ENCODE results near the gene FIZ1. TPM values are rescaled to one million over a fixed set of nuclear protein-coding genes. Genes with fewer than 3 reads are reported as not detected.
A peak's percentile ranks its signal among the peaks of the same experiment; 100 is the strongest.

Gene FIZ1
- total and polyA plus RNA-seq, 2 experiments from 2014 or later: 5.4 to 10.1 TPM

DNA sequence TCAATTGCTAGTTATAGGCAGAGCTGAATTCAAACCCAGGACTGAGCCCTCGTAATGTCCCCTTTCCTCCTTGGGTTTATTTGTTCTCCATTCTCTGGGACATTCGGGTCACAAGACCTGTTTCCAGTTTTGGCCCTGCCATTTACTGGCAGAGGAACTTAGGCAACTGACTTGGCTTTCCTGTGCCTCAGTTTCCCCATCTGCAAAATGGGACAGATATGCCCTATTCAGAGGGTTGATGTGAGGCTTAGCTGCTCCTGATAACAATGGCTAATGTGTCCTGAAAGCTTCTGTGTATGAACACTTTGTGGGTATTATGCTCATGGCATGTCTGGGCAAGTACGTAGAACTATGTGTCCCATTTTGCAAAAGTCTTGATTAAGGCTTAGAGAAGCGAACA, 1.8 kb upstream of the FIZ1 start:
- H3F3A ChIP-seq (replicated peaks; ENCODE audit: low read depth): peaks cover 20% of the 10 kb centered on the region
- no peak overlapping the region for H2AFZ ChIP-seq
- TF ChIP-seq, protein P1, sequence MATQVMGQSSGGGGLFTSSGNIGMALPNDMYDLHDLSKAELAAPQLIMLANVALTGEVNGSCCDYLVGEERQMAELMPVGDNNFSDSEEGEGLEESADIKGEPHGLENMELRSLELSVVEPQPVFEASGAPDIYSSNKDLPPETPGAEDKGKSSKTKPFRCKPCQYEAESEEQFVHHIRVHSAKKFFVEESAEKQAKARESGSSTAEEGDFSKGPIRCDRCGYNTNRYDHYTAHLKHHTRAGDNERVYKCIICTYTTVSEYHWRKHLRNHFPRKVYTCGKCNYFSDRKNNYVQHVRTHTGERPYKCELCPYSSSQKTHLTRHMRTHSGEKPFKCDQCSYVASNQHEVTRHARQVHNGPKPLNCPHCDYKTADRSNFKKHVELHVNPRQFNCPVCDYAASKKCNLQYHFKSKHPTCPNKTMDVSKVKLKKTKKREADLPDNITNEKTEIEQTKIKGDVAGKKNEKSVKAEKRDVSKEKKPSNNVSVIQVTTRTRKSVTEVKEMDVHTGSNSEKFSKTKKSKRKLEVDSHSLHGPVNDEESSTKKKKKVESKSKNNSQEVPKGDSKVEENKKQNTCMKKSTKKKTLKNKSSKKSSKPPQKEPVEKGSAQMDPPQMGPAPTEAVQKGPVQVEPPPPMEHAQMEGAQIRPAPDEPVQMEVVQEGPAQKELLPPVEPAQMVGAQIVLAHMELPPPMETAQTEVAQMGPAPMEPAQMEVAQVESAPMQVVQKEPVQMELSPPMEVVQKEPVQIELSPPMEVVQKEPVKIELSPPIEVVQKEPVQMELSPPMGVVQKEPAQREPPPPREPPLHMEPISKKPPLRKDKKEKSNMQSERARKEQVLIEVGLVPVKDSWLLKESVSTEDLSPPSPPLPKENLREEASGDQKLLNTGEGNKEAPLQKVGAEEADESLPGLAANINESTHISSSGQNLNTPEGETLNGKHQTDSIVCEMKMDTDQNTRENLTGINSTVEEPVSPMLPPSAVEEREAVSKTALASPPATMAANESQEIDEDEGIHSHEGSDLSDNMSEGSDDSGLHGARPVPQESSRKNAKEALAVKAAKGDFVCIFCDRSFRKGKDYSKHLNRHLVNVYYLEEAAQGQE (IDR thresholded peaks at IDR 0.05; ENCODE audit: unreplicated experiment): no peak
- TF ChIP-seq, protein P2, sequence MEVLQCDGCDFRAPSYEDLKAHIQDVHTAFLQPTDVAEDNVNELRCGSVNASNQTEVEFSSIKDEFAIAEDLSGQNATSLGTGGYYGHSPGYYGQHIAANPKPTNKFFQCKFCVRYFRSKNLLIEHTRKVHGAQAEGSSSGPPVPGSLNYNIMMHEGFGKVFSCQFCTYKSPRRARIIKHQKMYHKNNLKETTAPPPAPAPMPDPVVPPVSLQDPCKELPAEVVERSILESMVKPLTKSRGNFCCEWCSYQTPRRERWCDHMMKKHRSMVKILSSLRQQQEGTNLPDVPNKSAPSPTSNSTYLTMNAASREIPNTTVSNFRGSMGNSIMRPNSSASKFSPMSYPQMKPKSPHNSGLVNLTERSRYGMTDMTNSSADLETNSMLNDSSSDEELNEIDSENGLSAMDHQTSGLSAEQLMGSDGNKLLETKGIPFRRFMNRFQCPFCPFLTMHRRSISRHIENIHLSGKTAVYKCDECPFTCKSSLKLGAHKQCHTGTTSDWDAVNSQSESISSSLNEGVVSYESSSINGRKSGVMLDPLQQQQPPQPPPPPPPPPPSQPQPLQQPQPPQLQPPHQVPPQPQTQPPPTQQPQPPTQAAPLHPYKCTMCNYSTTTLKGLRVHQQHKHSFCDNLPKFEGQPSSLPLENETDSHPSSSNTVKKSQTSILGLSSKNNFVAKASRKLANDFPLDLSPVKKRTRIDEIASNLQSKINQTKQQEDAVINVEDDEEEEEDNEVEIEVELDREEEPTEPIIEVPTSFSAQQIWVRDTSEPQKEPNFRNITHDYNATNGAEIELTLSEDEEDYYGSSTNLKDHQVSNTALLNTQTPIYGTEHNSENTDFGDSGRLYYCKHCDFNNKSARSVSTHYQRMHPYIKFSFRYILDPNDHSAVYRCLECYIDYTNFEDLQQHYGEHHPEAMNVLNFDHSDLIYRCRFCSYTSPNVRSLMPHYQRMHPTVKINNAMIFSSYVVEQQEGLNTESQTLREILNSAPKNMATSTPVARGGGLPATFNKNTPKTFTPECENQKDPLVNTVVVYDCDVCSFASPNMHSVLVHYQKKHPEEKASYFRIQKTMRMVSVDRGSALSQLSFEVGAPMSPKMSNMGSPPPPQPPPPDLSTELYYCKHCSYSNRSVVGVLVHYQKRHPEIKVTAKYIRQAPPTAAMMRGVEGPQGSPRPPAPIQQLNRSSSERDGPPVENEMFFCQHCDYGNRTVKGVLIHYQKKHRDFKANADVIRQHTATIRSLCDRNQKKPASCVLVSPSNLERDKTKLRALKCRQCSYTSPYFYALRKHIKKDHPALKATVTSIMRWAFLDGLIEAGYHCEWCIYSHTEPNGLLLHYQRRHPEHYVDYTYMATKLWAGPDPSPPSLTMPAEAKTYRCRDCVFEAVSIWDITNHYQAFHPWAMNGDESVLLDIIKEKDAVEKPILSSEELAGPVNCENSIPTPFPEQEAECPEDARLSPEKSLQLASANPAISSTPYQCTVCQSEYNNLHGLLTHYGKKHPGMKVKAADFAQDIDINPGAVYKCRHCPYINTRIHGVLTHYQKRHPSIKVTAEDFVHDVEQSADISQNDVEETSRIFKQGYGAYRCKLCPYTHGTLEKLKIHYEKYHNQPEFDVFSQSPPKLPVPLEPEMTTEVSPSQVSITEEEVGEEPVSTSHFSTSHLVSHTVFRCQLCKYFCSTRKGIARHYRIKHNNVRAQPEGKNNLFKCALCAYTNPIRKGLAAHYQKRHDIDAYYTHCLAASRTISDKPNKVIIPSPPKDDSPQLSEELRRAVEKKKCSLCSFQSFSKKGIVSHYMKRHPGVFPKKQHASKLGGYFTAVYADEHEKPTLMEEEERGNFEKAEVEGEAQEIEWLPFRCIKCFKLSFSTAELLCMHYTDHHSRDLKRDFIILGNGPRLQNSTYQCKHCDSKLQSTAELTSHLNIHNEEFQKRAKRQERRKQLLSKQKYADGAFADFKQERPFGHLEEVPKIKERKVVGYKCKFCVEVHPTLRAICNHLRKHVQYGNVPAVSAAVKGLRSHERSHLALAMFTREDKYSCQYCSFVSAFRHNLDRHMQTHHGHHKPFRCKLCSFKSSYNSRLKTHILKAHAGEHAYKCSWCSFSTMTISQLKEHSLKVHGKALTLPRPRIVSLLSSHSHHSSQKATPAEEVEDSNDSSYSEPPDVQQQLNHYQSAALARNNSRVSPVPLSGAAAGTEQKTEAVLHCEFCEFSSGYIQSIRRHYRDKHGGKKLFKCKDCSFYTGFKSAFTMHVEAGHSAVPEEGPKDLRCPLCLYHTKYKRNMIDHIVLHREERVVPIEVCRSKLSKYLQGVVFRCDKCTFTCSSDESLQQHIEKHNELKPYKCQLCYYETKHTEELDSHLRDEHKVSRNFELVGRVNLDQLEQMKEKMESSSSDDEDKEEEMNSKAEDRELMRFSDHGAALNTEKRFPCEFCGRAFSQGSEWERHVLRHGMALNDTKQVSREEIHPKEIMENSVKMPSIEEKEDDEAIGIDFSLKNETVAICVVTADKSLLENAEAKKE (CRISPR knock-in tag; IDR thresholded peaks at IDR 0.05): no peak
- TF ChIP-seq EZH2 (IDR thresholded peaks at IDR 0.05; ENCODE audit: low read depth, unreplicated experiment): no peak
- no peak for TF ChIP-seq JUNB (IDR thresholded peaks at IDR 0.05; ENCODE audit: unreplicated experiment)
- no peak for TF ChIP-seq CREB1 (CRISPR knock-in tag; IDR thresholded peaks at IDR 0.05; ENCODE audit: low read depth)
- TF ChIP-seq ZNF114 (CRISPR knock-in tag; IDR thresholded peaks at IDR 0.05): no peak
- no peak for TF ChIP-seq STAT1 (IDR thresholded peaks at IDR 0.05; ENCODE audit: unreplicated experiment)
- TF ChIP-seq, protein P3, sequence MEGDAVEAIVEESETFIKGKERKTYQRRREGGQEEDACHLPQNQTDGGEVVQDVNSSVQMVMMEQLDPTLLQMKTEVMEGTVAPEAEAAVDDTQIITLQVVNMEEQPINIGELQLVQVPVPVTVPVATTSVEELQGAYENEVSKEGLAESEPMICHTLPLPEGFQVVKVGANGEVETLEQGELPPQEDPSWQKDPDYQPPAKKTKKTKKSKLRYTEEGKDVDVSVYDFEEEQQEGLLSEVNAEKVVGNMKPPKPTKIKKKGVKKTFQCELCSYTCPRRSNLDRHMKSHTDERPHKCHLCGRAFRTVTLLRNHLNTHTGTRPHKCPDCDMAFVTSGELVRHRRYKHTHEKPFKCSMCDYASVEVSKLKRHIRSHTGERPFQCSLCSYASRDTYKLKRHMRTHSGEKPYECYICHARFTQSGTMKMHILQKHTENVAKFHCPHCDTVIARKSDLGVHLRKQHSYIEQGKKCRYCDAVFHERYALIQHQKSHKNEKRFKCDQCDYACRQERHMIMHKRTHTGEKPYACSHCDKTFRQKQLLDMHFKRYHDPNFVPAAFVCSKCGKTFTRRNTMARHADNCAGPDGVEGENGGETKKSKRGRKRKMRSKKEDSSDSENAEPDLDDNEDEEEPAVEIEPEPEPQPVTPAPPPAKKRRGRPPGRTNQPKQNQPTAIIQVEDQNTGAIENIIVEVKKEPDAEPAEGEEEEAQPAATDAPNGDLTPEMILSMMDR (conservative IDR thresholded peaks at IDR 0.05; ENCODE audit: low read depth in 2 of 2): no peak
- TF ChIP-seq, protein P4, sequence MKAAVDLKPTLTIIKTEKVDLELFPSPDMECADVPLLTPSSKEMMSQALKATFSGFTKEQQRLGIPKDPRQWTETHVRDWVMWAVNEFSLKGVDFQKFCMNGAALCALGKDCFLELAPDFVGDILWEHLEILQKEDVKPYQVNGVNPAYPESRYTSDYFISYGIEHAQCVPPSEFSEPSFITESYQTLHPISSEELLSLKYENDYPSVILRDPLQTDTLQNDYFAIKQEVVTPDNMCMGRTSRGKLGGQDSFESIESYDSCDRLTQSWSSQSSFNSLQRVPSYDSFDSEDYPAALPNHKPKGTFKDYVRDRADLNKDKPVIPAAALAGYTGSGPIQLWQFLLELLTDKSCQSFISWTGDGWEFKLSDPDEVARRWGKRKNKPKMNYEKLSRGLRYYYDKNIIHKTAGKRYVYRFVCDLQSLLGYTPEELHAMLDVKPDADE (IDR thresholded peaks at IDR 0.05): no peak
- TF ChIP-seq ZNF331 (CRISPR knock-in tag; IDR thresholded peaks at IDR 0.05; ENCODE audit: low read depth): no peak
- TF ChIP-seq POLR2AphosphoS5 (IDR thresholded peaks at IDR 0.05; ENCODE audit: low read depth): no peak
- no peak for TF ChIP-seq NANOG (IDR thresholded peaks at IDR 0.05; ENCODE audit: borderline replicate concordance)
- no peak for TF ChIP-seq EZH2phosphoT487 (IDR thresholded peaks at IDR 0.05; ENCODE audit: unreplicated experiment)
- no peaks in the 10 kb centered on the region; the same call in 1 of the 2 replicates for H3K79me2 ChIP-seq (replicated peaks; ENCODE audit: insufficient read depth)
- Mint-ChIP-seq H3K9me3 (peaks cover 6% of the 10 kb centered on the region), H3K4me3 (peak overlapping the region; percentile 74), H3K36me3 (ENCODE audit: low read depth) (peaks cover 15% of the 10 kb centered on the region), H3K4me1 (peaks cover 30% of the 10 kb centered on the region), H3K27me3 (ENCODE audit: insufficient read depth, low read depth, poor library complexity) (peaks cover 34% of the 10 kb centered on the region), H3K27ac (no peak overlapping the region; the same call in 1 of the 2 replicates)
- H3K27me3 ChIP-seq (ENCODE audit: insufficient read depth): no peaks in the 10 kb centered on the region
- no peak for ATAC-seq
- no peak for DNase-seq (ENCODE audit: low spot score)
- no peaks in the 10 kb centered on the region for H3K9me2 ChIP-seq (ENCODE audit: insufficient read depth)
- peak overlapping the region; percentile 58 for H3K4me3 ChIP-seq
- no peaks in the 10 kb centered on the region for H3K36me3 ChIP-seq (ENCODE audit: insufficient read depth)
- H4K20me1 ChIP-seq (replicated peaks; ENCODE audit: insufficient read depth): no peaks in the 10 kb centered on the region
- H3K4me2 ChIP-seq: peak overlapping the region; percentile 95
- H3K27ac ChIP-seq (ENCODE audit: low read depth): no peak overlapping the region; the same call in 1 of the 2 replicates
- peaks cover 18% of the 10 kb centered on the region for H3K4me1 ChIP-seq (ENCODE audit: insufficient read depth)
